HG03521 (cell line): ENCODE data around the gene SSRP1.
"Not testable (repeated sequence)": the region's sequence is repeated elsewhere in the genome, so short reads cannot be mapped to it uniquely, and the experiment has no call there.

Experiments
- ATAC-seq: cut with Tn5 transposase; IDR thresholded peaks from one replicate; pipeline ENCODE4 v1.9.1; 2021; ENCODE audit warnings: mild to moderate bottlenecking, moderate library complexity; ENCODE audit not compliant: unreplicated experiment

SSRP1 gene

DNA sequence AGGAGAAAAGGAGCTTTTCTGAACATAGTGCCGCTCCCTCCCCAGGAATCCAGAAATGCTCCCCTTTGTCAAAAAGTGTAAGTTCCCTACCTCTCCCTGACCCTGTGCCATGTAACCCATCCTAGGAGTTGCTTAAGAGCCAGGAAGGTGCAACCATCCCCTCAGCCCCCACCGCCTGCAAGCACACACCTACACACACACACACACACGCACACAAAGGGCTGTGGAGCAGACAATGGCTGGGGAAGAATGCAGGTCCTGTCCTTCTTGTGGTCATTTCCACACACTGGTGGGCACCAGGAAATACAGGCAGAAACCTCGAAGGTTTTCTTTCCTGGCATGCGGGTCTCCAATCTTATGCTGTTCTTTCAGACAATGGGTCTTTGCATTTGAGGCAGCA lies 3.6 kb upstream of the SSRP1 start:
- ATAC-seq: no peak

DNA sequence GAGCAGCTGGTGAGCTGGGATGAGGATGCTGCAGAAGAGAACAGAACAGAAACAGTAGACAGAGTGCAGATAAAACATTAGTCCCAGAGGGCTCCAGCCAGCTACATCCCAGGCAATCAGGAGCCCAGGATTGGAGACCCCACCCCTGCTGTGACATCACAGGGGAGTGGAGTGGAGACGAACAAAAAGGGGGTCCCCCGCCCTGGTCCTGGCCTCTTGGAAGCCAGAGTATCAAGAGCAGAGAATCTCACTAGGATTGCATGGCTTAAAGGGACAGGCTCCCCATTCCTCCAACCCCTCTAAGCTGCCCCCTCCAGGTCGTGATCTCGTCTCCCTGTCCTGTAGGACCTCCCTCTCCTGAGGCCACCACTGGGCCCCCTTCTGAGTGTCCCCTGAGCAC lies 2.5 kb upstream of the SSRP1 start, which contains the start of gene P2RX3:
P2RX3 (plus strand) TSS at position 211 of the 400 bp plus-strand sequence. CDS start 199 bp downstream, outside the sequence.
- no peak for ATAC-seq

DNA sequence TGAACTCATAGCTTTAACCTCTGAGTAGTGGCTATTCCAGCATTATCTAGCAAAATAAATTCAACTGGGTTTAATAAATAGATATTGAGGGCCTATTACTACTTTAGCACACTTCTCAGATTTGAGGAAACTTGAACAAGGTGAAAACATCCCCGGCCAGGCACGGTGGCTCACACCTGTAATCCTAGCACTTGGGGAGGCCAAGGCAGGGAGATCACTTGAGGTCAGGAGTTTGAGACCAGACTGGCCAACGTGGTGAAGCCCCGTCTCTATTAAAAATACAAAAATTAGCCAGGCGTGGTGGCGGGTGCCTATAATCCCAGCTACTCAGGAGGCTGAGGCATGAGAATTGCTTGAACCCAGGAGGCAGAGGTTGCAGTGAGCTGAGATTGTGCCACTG lies 1.2 kb upstream of the SSRP1 start:
- not testable (repeated sequence) for ATAC-seq

DNA sequence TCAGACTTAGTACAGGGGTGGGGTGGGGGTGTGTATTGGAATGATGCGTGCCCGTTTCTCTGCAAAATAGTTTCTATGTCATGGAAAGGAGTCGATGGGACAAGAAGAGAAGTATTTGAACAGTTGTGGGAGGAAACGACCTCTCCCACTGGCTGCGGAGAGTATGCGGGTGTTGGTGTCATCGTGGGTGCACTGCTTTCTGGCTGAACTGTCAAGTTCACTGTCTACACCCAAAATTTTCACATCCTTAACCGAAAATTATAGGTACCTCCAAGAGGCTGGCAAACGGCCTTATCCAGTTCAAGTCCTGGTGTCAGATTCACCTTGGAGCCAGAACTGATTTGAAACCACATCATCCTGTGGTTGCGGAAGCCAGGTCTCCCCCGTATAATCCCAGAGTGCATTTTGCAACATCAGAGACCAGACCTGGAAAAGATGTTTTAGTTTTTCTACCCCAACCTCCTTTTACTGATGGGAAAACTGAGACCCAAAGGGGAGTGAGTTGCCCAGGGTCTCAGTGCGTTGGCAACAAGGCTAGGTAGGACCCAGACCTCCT lies 497 bp upstream of the SSRP1 start:
- ATAC-seq: peak; percentile 1

DNA sequence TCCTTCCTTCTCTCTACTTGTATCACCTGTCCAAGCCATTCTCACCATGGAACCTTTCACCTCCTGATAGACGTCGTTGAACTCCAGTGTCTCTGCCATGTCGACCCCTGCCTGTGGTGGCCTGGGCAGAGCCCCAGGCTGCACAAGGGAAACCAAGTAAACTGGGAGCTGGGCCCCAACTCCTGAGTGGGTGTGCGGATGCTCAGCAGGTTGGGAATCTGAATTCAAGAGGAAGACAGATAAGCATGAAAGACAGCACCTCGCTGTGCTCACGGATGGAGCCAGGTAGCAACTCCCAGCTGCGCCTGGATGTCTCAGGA lies 709 bp downstream of the SSRP1 start:
- ATAC-seq: no peak

DNA sequence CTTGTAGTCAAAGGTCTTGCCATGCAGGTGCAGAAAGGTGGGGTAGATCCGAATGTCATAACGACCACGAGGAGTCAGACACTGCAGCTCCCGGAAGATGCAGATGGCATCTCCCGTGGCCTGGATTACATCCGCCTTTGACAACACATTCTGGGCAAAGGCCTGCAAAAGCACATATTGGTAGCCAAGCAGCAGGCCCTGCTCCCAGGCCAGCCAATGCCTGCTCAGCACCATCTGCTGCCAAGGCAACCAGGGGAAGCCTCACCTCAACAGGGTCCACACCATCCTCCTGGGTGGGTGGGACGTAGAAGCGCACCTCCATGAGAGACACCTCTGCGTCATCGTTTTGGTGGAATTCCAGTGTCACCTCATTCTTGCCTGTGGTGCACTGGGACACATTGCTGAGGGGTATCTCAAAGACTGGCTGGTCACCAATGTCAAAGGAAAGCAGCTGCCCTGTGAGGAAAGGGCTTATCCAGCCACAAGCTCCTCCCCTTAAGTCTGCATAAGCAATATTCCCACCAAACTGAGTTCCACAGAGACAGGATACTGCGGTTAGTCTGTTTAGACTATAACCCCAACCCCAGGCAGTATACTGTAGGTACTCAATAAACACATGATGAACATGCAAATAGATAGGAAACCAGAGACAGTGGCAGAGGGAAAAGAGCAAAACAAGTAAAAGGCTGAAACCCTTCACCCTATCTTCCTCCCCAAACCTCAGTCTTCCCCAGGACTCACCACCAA lies 2.8 kb downstream of the SSRP1 start:
- no peak for ATAC-seq

DNA sequence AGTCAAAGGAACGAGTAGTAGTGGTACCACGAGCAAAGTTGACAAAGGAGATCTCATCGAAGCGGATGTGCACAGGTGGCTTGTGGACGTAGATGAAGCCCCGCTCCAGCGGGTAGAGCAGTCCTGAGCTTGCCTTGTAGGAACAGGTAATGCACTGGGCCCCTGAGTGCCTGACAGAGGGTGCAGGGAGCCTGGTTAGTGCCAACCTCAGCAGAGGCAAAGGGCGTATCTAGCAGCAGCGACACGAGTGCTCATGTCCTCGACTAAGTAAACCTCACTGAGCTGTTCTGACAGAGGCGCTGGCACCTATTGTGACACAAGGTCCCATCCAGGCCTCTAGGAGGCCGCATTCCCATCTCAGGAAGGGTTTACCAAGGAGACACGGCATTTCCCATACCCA lies 4.0 kb downstream of the SSRP1 start:
- no peak for ATAC-seq

DNA sequence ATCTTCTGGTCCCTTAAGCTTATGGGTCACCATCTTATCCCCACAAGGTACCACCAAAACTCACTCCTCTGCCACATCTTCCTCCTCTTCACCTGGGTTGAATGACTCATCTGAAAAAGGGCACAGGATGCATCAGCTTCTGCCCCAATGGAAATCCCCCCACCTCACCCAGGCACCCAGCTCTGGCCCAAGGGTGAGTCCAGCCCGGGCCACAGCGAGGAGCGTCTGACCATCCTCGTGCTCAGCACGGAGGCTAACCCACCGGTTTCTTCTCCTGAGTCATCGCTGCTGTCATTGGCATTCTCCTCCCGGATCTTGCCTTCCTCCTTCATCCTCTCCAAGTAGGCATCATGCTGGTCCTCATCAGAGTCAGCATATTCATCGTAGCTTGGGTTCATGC lies 5.7 kb downstream of the SSRP1 start:
- ATAC-seq: no peak

DNA sequence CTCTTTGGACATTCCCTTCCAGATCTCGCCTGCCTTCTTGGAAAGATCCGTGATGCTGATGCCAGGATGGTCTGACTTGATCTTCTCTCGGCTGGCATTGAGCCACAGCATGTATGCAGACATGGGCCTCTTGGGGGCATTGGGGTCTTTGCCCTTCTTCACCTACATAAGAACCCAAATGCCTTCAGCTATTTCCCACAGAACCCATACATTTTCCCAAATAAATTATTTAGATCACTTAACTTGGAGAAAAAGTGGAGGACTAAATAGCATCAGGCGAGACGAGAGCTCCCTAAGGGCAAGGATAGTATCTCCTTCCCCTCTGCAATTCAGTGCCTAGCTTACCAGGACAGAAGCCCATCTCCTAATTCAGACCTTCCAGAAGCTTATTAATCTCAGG lies 8.0 kb downstream of the SSRP1 start:
- no peak for ATAC-seq

DNA sequence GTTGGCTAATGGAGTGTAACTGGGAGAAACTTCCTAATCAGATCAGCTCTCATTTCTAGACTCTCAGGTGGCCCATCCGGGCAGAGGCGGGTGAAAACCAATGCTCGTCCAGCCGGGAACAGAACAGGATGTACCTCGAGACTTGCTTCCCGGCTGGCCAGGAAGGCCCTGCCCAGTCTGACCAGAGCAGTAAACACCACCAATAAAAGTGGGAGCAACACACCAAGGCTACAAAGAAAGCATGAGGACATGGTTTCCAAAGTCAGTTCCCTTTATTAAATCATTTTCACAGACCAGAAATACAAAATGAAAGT lies 10.0 kb downstream of the SSRP1 start:
- ATAC-seq: no peak

DNA sequence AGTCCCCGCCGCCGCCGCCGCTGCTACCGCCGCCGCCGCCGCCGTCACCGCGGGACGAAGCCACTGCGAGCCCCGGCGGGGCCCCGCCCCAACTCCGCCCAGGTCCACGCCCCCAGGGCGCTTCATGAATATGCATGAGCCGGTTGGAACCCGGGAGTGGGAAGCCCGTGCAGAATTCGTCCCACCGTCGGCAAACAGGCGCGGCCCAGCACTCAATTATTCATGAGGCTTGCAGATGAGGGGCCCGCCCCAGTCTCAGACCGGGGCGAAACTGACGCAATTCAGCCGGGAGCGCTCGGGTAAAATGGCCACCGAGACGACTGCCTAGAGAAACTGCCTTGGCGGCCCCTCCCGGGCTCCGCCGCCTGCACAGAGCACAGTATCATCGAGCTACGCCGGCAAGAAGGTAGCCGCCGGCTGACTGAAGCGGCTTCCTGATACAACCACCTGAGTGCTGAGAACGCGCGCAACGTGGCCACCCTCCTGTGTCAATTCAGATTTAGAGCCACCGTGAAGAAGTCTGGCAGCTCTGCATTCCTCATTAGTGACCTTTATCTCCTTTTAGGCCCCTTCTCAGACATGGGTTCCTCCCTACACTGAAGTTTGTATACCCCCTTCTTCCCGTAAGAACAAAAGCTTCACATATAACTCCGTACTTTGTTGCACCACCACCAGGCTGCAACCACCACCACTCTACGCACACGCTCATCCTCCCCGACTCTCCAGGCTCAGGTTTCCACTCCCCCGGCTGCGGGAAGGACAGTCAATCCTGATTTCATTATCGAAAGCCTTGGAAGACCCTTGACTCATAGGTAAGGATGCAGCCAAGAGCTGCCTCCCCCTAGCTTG lies 10.6 kb downstream of the SSRP1 start, which contains the start of gene TNKS1BP1:
TNKS1BP1 (minus strand) TSS at position 67 of the 849 bp plus-strand sequence. CDS start 3,067 bp downstream, outside the sequence.
- ATAC-seq: peak; percentile 91

DNA sequence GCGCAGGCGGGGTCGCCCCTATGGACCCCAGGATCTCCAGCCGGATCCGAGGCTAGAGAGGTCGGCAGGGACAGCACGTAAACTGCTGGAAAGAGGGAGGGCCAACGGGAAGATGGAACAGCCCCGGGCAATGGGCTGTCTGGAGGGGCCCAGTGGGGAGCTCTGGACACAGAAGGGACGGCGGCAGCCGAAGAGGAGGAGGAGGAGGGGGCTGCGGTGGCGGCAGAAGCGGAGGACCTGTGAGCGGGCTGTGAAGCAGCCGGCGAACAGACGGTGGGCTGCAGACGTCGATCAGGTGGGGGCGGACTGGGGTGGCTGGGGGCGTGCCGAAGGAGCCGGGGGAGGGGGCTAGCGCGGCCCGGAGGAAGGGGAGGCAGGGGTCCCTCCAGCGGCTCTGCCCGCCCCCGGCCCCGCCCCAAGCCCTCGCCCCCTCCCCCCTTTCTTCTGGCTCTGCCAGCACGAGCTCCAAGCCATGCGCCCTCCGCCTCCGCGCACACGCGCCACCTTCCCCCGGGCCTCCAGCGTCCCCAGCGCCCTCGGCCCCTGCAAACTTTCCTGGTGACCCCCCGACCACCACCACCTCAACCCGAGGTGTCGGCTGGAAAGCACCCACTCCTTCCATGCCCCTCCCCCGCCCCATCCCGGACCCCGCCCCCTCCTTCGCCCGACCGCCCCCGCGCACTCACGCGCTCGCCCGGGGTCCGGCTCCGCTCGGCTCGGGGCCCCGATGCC lies 11.4 kb downstream of the SSRP1 start:
- ATAC-seq: peak; percentile 12

DNA sequence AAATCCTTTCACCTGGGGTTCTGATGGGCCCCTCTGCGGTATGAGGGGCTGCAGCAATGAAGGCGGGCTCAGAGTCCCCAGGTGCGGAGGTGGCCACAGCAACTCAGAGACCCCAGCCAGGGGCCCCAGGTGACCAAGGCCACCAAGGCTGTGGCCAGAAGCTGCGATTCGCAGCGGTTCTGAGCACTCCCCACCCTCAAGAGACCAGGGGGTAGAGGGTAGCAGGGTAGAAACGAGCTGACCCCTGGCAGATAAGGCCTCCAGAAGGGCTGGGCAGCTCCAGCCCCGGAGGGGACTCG lies 11.9 kb downstream of the SSRP1 start:
- no peak for ATAC-seq

DNA sequence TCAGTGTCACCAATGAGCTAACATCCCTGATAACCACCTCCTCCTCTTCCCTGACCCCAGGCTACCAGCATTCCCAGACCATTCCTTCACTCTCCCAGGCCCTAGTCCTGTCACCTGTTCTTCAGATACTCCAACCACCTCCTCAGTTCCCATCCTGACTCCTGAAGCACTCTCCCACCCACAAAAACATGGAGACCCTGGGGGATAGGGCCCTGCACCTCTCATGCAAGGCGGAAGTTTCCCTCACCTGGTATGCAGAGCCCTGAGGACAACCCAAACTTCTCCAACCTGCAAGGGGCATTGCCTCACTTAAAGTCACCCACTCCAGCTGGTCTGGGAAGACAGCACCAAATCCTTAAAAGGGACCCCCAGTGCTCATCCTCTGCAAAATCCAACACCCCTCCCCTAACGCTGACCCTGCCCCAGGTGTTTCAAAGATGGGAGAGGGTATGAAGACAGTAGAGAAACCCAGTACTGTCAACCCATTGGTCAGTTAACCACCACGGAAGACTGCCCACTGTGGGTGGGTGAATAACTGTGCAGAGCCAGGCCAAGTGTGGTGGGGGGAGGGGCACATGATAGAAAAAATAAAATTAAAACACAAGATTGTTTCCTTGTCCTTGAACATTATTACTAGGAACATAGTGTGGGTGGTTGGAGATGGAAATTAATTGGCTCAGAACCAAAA lies 12.4 kb downstream of the SSRP1 start:
- no peak for ATAC-seq

DNA sequence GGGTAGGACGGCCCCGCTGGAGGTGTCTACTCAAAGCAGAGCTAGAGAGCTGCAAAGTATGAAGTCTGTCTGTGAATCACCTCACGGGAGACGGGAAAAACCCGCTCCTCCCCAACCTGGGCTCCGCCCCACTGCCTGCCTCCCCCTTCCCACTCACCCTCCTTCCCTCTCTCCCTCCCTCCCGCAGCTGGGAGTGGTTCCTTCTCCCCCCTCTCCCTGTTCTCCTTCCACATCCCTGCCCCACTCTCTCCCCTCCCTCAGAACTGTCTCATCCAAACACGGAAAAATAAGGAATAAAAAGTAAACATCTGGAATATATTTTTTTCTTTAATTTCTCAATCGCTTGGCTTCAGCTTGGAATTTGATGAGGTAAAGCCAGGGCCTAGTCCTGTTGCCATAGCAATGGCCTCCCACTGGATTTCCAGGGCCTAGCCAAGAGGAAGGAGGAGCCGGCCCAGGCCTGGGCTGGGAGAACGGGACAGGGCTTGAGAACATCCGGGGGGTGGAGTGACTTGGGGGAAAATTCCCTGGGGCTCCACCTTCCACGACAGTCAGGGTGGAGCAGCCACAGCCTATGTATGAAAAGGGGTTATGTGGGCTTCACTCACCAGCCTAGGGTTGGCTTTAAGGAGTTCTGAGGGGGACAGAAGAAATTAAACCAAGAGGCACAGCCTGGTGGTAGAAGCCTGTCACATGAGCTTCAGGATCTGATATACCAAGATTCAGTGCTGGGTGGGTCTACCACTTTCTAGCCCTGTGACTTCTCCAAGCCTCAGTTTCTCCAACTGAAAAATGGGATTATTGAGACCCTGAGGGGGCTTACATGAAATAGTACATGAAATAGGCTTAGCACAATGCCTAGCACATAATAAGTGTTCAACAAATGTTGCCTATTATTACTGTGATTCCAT lies 13.2 kb downstream of the SSRP1 start:
- ATAC-seq: no peak

DNA sequence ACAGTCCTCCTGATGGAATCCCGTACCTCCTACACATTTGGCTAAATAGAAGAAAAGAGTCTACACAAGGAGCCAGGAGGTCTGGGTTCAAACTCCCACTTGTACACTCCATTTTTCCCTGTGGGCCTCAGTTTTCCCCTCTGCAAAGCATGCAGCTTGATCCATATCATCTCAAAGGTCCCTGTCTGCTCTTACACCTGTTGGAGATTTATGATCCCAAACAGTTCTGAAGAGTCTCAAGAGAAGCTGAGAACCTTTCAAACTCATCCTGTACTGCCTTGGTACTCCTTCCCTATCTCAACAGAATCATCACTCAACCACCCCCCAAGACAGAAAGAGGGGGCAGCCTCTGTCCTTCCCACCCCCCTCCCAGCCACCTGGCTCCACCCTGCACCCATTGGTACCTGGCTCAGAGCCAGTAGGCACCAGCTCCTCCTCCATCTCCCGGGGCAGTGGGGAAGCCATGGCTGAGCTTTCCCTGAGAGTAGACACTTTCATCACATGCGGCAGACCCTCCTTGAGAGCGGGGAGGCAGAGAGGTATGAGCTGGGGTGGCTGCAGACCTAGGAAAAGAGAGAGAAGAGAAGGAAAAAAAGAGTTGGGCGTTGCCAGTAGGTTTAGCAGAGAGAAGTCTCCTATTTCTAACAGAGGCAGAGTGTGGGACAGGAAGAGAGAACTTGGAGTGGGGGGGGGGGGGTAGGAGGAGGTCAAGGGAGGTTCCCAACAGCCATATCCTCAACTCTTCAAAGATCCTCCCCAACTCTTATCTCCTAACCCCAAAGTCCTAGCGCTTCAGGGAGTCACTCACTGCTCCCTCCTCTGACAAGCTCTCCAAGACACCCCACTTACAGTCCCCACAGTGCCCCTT lies 14.1 kb downstream of the SSRP1 start:
- ATAC-seq: no peak

DNA sequence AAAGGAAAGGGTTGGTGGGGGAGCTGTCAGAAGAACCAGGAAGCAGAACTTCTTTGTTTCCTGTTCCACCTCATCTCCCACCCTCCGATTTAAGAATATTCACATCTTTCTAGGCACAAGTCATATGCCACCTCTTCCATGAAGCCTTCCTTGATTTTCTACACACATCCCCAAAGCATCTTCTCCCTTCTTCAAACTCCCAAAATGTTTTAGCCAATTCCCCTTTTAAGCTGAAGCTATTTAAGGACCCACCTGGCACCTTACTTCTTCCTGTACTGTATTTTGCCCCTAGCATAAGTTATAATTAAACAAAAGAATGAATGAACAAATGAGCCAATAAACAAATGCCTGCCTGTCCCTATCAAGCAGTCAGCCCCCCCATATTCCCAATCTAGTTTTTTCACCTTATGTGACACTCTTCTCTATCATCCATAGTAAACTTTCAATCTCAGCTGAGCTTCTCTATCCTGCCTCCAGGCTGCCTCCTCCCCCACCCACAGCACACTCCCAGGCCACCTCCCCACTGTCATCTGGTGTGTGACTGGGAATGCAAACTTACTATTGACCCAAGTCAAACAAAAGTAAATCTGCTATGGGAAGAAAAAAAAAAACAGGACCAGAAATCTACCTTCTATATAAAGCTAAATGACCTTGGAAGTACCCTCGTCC lies 14.8 kb downstream of the SSRP1 start:
- no peak for ATAC-seq

DNA sequence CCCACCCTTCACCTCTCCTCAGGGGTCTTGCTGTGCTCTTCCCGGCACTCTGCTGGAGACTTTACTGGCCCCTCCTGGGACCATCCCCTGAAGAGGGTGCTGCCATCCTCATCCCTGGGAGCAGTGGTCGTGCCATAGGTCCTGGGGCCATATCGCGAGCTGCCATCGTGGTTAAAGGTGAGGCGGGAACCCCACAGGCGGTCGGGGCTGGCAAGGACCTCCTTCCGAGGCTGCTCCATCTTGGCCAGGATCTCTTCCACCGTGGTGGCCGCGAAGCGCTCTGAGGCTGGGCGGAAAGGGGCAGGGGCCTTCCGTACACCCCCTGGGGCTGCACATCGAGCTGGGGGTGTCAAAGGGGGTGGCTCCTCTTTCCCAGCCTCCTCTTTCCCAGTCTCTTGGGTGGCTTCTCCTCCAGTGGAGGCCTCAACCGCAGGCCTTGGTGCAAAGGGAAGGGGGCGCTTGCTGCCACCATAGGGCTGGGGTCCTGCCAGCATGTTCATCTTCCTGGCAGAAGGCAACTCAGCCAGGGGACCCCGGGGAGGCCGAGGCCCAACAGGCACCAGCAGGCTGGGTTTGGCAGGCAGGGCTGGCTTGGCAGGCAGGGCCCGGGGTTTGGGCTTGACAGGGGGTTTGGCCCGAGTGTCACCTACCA lies 15.5 kb downstream of the SSRP1 start:
- ATAC-seq: no peak
